GM12892 (cell line): Measurements from ENCODE around the gene SYNE1.

Experiments used
- POLR2A ChIP-seq: IDR thresholded peaks from 2 replicates; pipeline ENCODE4 v1.6.1; 2011; ENCODE audit warnings: low read depth, low read length, control low read depth
- POLR2AphosphoS5 ChIP-seq: IDR thresholded peaks from 2 replicates; pipeline ENCODE4 v1.6.1; 2011; ENCODE audit warnings: low read depth, low read length, control low read depth
- TAF1 ChIP-seq: IDR thresholded peaks from 2 replicates; pipeline ENCODE4 v1.6.1; 2011; ENCODE audit warnings: low read depth, mild to moderate bottlenecking, control low read depth, low read length, borderline replicate concordance

DNA sequence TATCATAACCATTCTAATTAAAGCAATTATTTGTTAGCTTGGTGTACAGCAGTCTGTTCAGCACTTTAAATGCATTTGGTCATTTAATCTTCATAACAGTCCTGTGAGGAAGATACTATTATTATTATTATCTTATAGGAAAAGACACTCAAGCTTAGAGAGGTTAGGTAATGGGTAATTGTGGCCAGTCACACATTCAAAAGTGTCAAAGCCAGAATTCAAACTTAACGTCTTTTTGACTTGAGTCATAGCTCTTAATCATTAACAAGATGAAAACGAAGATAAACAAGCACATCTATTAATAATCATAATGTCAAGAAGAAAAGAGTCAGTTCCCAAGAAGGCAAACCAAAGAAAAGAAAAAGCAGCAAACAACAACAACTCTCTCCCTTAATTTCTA, 251.0 kb downstream of the SYNE1 start:
- TF ChIP-seq TAF1: no peak
- TF ChIP-seq POLR2A: no peak
- TF ChIP-seq POLR2AphosphoS5: no peak
